GM12878 (cell line): ENCODE data around the gene FOXP1. TPM values are rescaled to one million over a fixed set of nuclear protein-coding genes. Genes with fewer than 3 reads are reported as not detected.

Experiments used
- ATAC-seq: fragments of 200-7000 bp; cut with Tn5 transposase; 3 replicates; pipeline ENCODE4 v1.9.1; 2020; ENCODE audit warnings: mild to moderate bottlenecking, moderate library complexity
- Bru-seq: library from RNA; stranded (reverse); fragments of 400-500 nt; gene quantifications from one replicate; lab custom pipeline; 2021; lab: Mats Ljungman, UMichigan
- BruChase-seq, 2 experiments: library from RNA; stranded (reverse); fragments of 400-500 nt; gene quantifications; one replicate each; lab custom pipeline; 2021; lab: Mats Ljungman, UMichigan
- BruUV-seq: library from RNA; stranded (reverse); fragments of 400-500 nt; replicated peaks from 2 replicates; lab custom pipeline; 2021; lab: Mats Ljungman, UMichigan
- CTCF ChIA-PET: fragments of 300-600 bp; sonication (Branson Sonifier 250); formaldehyde crosslinking; extraction: SDS; loops from one replicate; lab custom pipeline; 2021; ENCODE audit warnings: inconsistent platforms; lab: Yijun Ruan, JAX
- POLR2A ChIA-PET: fragments of 350-600 bp; formaldehyde crosslinking; extraction: SDS; loops from one replicate; lab custom pipeline; 2021; ENCODE audit warnings: inconsistent platforms; lab: Charles Lee
- RAD21 ChIA-PET: fragments of 300-600 bp; sonication (Branson Sonifier 250); formaldehyde crosslinking; loops from one replicate; lab custom pipeline; 2023; ENCODE audit warnings: antibody characterized with exemption; ENCODE audit not compliant: unreplicated experiment; lab: Charles Lee
- SMC1A ChIA-PET: fragments of 300-600 bp; sonication (Branson Sonifier 250); formaldehyde crosslinking; loops from one replicate; lab custom pipeline; 2023; ENCODE audit not compliant: unreplicated experiment, uncharacterized antibody; lab: Charles Lee
- DNase-seq: peaks from one replicate; pipeline ENCODE4 v3.0.0-alpha.2; 2011; ENCODE audit warnings: low read depth, low spot score
- FAIRE-seq: peaks from 3 replicates; lab custom pipeline; 2011; peaks lifted over from hg19 to GRCh38; lab: Jason Lieb, UNC
- H2AFZ ChIP-seq: 2 replicates; pipeline ENCODE4 v1.6.0; 2011; ENCODE audit warnings: low read depth, low read length, control low read depth; ENCODE audit not compliant: control insufficient read depth
- H3K27ac ChIP-seq: 2 replicates; pipeline ENCODE4 v1.5.1; 2011; ENCODE audit warnings: control low read depth; ENCODE audit not compliant: control insufficient read depth, insufficient read depth
- H3K27me3 ChIP-seq, 2 experiments: replicated peaks in 1 of 2; 2 replicates each; pipeline versions ENCODE4 v1.6.0 to v1.6.1; 2011; ENCODE audit warnings: low read length in 1 of 2; ENCODE audit not compliant: control insufficient read depth in 2 of 2, insufficient read depth in 2 of 2
- H3K36me3 ChIP-seq, 2 experiments: 2 replicates each; pipeline ENCODE4 v1.5.1; 2011; ENCODE audit warnings: low read length in 1 of 2; ENCODE audit not compliant: control insufficient read depth in 2 of 2, insufficient read depth in 2 of 2
- H3K4me1 ChIP-seq: 2 replicates; pipeline ENCODE4 v1.6.1; 2011; ENCODE audit warnings: mild to moderate bottlenecking, low read length, moderate library complexity, mixed read lengths; ENCODE audit not compliant: control insufficient read depth, insufficient read depth
- H3K4me2 ChIP-seq: 2 replicates; pipeline ENCODE4 v1.6.0; 2011; ENCODE audit warnings: control low read depth; ENCODE audit not compliant: control insufficient read depth, insufficient read depth
- H3K4me3 ChIP-seq: fragments of 200-600 bp; sonication (generic); 2 replicates; pipeline ENCODE4 v1.5.1; 2016
- H3K79me2 ChIP-seq: 2 replicates; pipeline ENCODE4 v1.6.0; 2011; ENCODE audit warnings: low read length; ENCODE audit not compliant: control insufficient read depth, insufficient read depth
- H3K9ac ChIP-seq: 2 replicates; pipeline ENCODE4 v1.8.0; 2011; ENCODE audit warnings: low read length, control low read depth, mixed read lengths; ENCODE audit not compliant: control insufficient read depth, insufficient read depth
- H3K9me3 ChIP-seq: replicated peaks from 3 replicates; pipeline ENCODE4 v1.5.1; 2011; ENCODE audit warnings: mild to moderate bottlenecking, low read length; ENCODE audit not compliant: control insufficient read depth, insufficient read depth
- H4K20me1 ChIP-seq: 2 replicates; pipeline ENCODE4 v1.6.0; 2011; ENCODE audit not compliant: control insufficient read depth, insufficient read depth
- BHLHE40 ChIP-seq, 2 experiments: fragments of 450-650 bp in 1 of 2; IDR thresholded peaks; 2 replicates each; pipeline ENCODE4 v1.6.1; 2011 to 2017; ENCODE audit warnings: low read depth in 2 of 2, borderline replicate concordance in 1 of 2, improper control_type of control experiment in 1 of 2, low read length in 1 of 2, mild to moderate bottlenecking in 1 of 2
- CREB1 ChIP-seq: IDR thresholded peaks from 2 replicates; pipeline ENCODE4 v1.6.1; 2012; ENCODE audit warnings: low read depth, mild to moderate bottlenecking, inconsistent platforms
- CREM ChIP-seq: IDR thresholded peaks from 2 replicates; pipeline ENCODE4 v1.6.1; 2014; ENCODE audit warnings: antibody characterized with exemption, low read depth
- ETV6 ChIP-seq, 2 experiments: fragments of 450-650 bp in 1 of 2; IDR thresholded peaks in 1 of 2; conservative IDR thresholded peaks in 1 of 2; 2 replicates each; pipeline ENCODE4 v1.6.1; 2014; ENCODE audit warnings: antibody characterized with exemption in 1 of 2, borderline replicate concordance in 1 of 2, low read depth in 1 of 2, mild to moderate bottlenecking in 1 of 2, moderate library complexity in 1 of 2
- JUND ChIP-seq: IDR thresholded peaks from 2 replicates; pipeline ENCODE4 v1.6.1; 2012; ENCODE audit warnings: low read depth, mild to moderate bottlenecking, low read length, improper control_type of control experiment, moderate library complexity
- WGBS: methylation state at CpG from one replicate; pipeline ENCODE4 v1.1.6; 2016; ENCODE audit warnings: low lambda C conversion rate; ENCODE audit not compliant: insufficient replicate concordance, insufficient coverage; ENCODE audit errors: missing lambda C conversion rate; 5-methylcytosine and 5-hydroxymethylcytosine counted together
- in situ Hi-C: fragments of 300-500 bp; cut with MboI; formaldehyde crosslinking; loops from 9 replicates; pipeline ENCODE4 v1.14.3; 2018; ENCODE audit warnings: mixed read lengths
- intact Hi-C: fragments of 100-400 bp; cut with micrococcal nuclease; formaldehyde crosslinking; loops from one replicate; pipeline ENCODE4 v1.14.2; 2022; ENCODE audit not compliant: unreplicated experiment
- long read RNA-seq, 2 experiments: library from polyadenylated mRNA; unstranded; transcript quantifications; one replicate each; pipeline ENCODE4 v2.0.0, GENCODE V29; 2019 to 2020
- polyA minus RNA-seq, 3 experiments: library from RNA; depleted of rRNA, polyadenylated mRNA; stranded (reverse); fragments of >200 nt; gene quantifications; 2 replicates each; pipeline ENCODE4 v1.2.3, GENCODE V29; 2011
- polyA plus RNA-seq, 11 experiments: library from polyadenylated mRNA; depleted of rRNA in 4 of 11; unstranded in 6 of 11; stranded (reverse) in 5 of 11; fragments of >200 nt; fragmentation: Nextera tagmentation in 4 of 11; fragmentation: Illumina TruSeq in 1 of 11; extraction: Ambion mirVana in 4 of 11; extraction: Trizol in 1 of 11; gene quantifications; 1 replicate in 1 of 11; 2 replicates in 10 of 11; pipeline versions ENCODE4 v1.2.1 to v1.2.3, GENCODE V29; 2011 to 2016; ENCODE audit warnings: inconsistent platforms in 2 of 11, missing spikeins in 2 of 11, low read depth in 1 of 11
- total RNA-seq, 4 experiments: library from RNA; depleted of rRNA in 3 of 4; stranded (reverse); fragments of >200 nt in 3 of 4; fragmentation: Illumina TruSeq in 1 of 4; extraction: Trizol in 1 of 4; gene quantifications; 2 replicates each; pipeline versions ENCODE4 v1.2.1 to v1.2.3, GENCODE V29; 2013 to 2021

The FOXP1 gene
- 0.49 and 1.2 TPM in 2 replicates for total RNA-seq (2013; cell fraction: nucleolus; rRNA removed)
- 0.51 and 0.54 TPM in 2 replicates for total RNA-seq (2014; rRNA removed)
- 0.27 and 0.64 TPM in 2 replicates for total RNA-seq (2014; rRNA removed; fragmentation: Illumina TruSeq; extraction: Trizol)
- 0.90 and 1.6 TPM in 2 replicates for total RNA-seq (2021)
- 1.1 TPM for polyA plus RNA-seq (2011; ENCODE audit: low read depth)
- 0.10 TPM in 1 of 2 replicates, not detected in the other for polyA plus RNA-seq (2011; rRNA removed)
- polyA plus RNA-seq (2011; cell fraction: cytosol; rRNA removed): 0.04 and 0.08 TPM in 2 replicates
- 0.13 TPM in 1 of 2 replicates, not detected in the other for polyA plus RNA-seq (2011; cell fraction: nucleus; rRNA removed)
- 1.1 and 1.2 TPM in 2 replicates for polyA plus RNA-seq (2012)
- polyA plus RNA-seq (2014; fragmentation: Illumina TruSeq; extraction: Trizol): 0.21 and 0.36 TPM in 2 replicates
- under 1 TPM; 0.13 to 0.14 TPM for polyA plus RNA-seq (2014; fragmentation: Nextera tagmentation; extraction: Ambion mirVana)
- 0.05 and 0.14 TPM in 2 replicates for polyA plus RNA-seq (2014; rRNA removed)
- under 1 TPM in 1 of 2 experiments, not detected in 1; 0.20 TPM for polyA plus RNA-seq (2016; fragmentation: Nextera tagmentation; extraction: Ambion mirVana)
- polyA minus RNA-seq (2011; rRNA and poly(A)+ RNA removed): 0.15 and 0.36 TPM in 2 replicates
- polyA minus RNA-seq (2011; cell fraction: cytosol; rRNA and poly(A)+ RNA removed): 2.6 TPM in 1 of 2 replicates, not detected in the other
- 0.48 and 1.1 TPM in 2 replicates for polyA minus RNA-seq (2011; cell fraction: nucleus; rRNA and poly(A)+ RNA removed)
- Bru-seq, nascent RNA: percentile 30 among the genes with signal in this experiment
- percentile 22 among the genes with signal in this experiment for BruChase-seq, experiment 1, labeled RNA remaining after a 6-hour chase
- percentile 36 among the genes with signal in this experiment for BruChase-seq, experiment 2, labeled RNA remaining after a 2-hour chase
- long read RNA-seq, experiment 1: 0 reads
- long read RNA-seq, experiment 2, partial matches to known transcripts: 0 of 1 reads
- long read RNA-seq, experiment 2, other reads (novel, unspliced or antisense): 1 of 1 reads

DNA sequence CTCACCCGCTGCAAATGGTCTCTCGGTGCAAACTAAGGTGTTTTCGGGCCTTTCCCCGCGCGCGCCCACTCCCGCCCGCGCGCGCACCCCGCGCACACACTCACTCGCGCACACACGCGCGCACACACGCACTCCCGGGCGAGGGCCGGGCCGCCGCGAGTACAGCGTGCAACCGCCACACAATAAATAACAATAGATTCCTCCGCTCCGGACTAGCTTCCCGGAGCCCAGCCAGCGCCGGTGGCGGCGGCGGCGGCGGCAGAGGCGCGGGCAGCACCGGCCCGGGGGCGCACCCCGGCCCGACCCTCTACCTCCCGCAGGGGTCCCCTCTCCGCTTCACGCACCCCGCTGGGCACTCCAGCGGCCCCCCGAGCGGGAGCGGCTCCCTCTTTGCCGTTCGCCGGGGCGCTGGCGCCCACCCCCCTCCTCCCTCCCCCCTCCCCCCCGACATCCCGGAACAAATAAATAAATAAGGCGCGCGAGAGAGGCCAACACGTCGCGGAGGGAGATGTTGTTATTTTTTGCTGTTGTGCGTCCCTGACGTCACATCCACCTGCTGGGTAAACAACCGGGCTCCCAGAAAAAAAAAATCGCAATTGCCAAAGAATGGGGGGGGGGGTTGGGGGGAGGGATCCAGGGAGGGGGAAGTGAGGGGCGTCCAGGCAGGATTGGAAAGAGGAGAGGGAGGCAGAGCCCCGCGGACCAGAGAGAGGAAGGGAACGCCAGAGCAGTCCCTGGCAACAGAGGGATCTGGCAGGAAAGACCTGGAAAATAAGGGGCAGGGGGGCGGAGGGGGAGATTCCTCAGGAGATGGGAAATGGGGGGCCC lies at the start of gene FOXP1:
FOXP1 (minus strand) TSS at position 163 of the 828 bp plus-strand sequence. CDS start 385,347 bp downstream, outside the sequence.
- peak; percentile 67 for ATAC-seq
- intact Hi-C loops: loop anchor here (10.0 kb wide), 1 partner anchor 449 kb away; no protein-coding TSS in a partner anchor
- H3K27me3 ChIP-seq: peaks cover 12 to 35% of the 10 kb centered on the region in 2 experiments
- no peak within 1 kb of the TSS for H3K27ac ChIP-seq
- no TSS peak for BruUV-seq
- TF ChIP-seq BHLHE40 (IDR thresholded peaks at IDR 0.05; ENCODE audit: borderline replicate concordance in 1 of 2, low read depth in 2 of 2, low read length in 1 of 2): peak in 1 of 2 experiments; percentile 16; a peak in 1 of 4 replicates
- TF ChIP-seq CREB1: no peak
- TF ChIP-seq CREM: peak; percentile 14; the same call in 1 of the 2 replicates
- no peak for TF ChIP-seq ETV6 (conservative IDR thresholded peaks at IDR 0.05 in 1 of 2, IDR thresholded peaks at IDR 0.05 in 1 of 2; ENCODE audit: borderline replicate concordance in 1 of 2, low read depth in 1 of 2)
- no peak for TF ChIP-seq JUND
- TF ChIP-seq, all 136 proteins: peak for 2
- no peaks in the 10 kb centered on the region for H3K79me2 ChIP-seq
- WGBS: 2% methylated on average over 36 of the region's 75 CpGs
- peak within 1 kb of the TSS; percentile 84 for H3K4me2 ChIP-seq
- ChIA-PET RAD21 (interaction anchor here (0.5 kb wide), 1 partner anchor 588 kb away, joined by 3 read pairs; no protein-coding TSS in a partner anchor), SMC1A (interaction anchor here (1.1 kb wide), 1 partner anchor 29 kb away, joined by 3 read pairs; no protein-coding TSS in a partner anchor), POLR2A (no interaction called here), CTCF (interaction anchor here (1.0 kb wide), 1 partner anchor 138 kb away, joined by 3 read pairs; no protein-coding TSS in a partner anchor)
- peak within 1 kb of the TSS; percentile 59 for H2AFZ ChIP-seq
- DNase-seq (no peak), FAIRE-seq (no peak)
- peaks cover 9% of the 10 kb centered on the region for H3K4me1 ChIP-seq
- peak within 1 kb of the TSS; percentile 15; the same call in 1 of the 2 replicates for H3K9ac ChIP-seq
- no peaks in the 10 kb centered on the region for H3K9me3 ChIP-seq
- in situ Hi-C loops: no loop called here
- peak within 1 kb of the TSS; percentile 67 for H3K4me3 ChIP-seq
- H3K36me3 ChIP-seq: no peaks in the 10 kb centered on the region
- H4K20me1 ChIP-seq: no peaks in the 10 kb centered on the region
